GM19467 (cell line): ENCODE measurements around the gene RPIA.

Source experiments
- ATAC-seq: cut with Tn5 transposase; IDR thresholded peaks from one replicate; pipeline ENCODE4 v1.9.1; 2021; ENCODE audit warnings: mild to moderate bottlenecking, moderate library complexity; ENCODE audit not compliant: unreplicated experiment

RPIA gene

DNA sequence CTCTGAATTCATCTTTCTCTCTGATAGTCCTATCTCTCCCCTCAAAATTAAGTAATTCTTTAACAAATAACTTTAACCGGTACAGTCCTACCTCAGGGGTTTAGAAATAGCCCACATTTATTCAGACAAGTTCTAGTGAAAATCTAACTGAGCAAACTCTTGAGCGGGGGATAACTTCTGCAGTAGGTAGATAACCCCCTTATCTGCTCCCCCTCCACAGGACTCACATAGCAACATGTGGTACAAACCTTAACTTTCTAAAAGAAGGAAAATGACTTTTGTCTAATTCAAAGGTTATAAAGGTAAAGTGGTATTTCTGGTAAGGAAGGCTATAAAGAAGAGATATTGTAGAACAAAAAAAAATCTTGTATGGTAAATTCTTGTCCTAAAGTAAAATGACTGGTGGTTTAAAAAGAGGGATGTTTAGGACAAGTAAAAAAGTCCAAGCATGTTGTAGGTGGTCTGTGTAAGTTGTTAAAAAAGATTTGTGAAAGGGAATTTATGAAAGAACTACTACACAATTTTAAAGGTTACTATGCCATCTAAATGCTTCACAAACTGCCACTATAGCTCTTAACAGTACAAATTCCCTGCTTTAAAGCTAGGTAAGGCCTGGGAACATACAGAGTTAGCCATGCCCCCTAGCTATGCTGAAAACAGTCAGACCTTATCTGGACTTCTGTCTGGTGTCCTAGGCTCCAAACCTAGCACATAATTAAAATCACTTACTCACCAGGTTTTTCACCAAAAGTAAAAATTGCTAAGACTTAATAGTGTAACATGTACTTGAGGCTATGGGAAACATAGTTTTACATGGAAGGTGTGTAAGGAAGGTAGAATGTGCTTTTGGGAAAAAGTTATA lies 8.1 kb upstream of the RPIA start:
- ATAC-seq: no peak

DNA sequence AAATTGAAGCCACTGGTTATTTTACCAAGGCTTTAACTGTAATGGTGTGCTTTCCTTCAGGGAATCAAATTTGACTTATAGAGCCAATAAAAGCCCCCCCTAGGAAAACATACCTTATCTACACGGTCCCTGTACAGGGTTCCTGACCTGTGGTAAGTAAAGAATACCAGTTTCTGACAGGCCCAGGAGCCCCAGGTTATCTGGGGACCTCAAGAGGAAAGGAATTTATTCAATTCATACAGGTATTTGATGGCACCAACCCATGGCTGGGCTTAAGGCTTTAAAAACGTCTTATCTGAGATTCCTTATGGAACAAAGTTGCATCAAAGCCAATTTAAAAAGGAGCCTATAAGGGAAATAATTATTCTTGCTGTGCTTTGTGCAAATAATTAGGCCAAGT lies 7.0 kb upstream of the RPIA start:
- ATAC-seq: no peak

- ATAC-seq: no peak
Observed at GRCh38 chr2:88686320-88686719, 5.2 kb upstream of the RPIA start.

DNA sequence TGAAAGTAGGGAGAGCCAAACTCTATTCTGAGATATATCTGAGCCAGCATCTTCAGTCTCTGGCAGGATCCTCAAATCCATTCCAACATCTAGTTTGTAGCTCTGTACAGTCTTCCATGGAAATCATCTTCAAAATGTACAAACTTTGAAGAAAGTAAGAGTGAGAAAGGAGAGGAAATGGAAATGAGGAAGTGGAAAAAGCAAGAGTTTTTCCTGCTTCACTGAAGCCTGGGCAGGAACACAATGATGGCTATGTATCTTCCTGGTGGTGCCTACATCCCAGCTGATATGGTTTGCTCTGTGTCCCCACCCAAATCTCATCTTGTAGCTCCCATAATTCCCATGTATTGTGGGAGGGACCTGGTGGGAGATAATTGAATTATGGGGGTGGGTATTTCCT lies 4.1 kb upstream of the RPIA start:
- no peak for ATAC-seq

GRCh38 chr2:88690591-88691338 lies 708 bp upstream of the RPIA start:
- peak; percentile 5 for ATAC-seq

- ATAC-seq: no peak
Observed at GRCh38 chr2:88692187-88692586, 714 bp downstream of the RPIA start.

DNA sequence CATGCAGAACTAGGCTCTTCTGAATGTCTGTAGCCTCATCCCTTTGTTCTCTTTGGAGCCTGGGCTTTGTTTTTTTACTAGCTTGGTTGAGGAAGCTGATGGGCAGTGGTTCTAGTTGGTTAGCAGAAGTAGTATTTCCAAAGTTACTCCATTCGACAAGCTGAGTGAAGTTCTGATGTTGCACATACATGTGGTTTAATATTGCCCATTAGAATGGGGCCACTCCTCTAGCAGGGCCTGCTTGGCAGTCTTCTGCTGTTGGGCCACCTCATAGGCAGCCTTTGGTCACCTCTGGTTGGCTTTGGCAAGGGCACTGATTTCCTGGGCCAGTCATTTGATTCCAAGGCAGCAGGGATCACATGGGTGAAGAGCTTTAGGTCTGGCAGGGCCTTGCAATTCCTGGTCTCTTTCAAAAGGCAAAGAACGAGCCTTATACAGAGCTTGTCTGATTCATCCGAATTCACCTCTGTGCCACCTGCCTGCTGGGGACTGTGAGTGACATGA lies 2.5 kb downstream of the RPIA start:
- ATAC-seq: no peak

DNA sequence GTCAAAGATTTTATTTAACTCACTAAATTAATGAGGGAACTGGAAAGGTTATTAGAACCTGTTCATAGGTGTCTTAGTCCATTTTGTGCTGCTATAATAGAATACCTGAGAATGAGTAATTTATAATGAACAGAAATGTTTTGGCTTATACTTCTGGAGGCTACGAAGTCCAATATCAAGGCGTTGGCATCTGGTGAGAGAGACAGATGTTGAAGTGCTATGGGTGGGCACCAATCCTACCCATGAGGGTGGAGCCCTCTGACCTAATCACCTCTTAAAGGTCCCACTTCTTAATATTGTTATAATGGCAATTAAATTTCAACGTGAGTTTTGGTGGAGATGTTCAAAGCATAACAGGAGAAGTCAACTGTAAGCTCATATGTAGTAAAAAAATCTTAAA lies 5.1 kb downstream of the RPIA start:
- no peak for ATAC-seq

DNA sequence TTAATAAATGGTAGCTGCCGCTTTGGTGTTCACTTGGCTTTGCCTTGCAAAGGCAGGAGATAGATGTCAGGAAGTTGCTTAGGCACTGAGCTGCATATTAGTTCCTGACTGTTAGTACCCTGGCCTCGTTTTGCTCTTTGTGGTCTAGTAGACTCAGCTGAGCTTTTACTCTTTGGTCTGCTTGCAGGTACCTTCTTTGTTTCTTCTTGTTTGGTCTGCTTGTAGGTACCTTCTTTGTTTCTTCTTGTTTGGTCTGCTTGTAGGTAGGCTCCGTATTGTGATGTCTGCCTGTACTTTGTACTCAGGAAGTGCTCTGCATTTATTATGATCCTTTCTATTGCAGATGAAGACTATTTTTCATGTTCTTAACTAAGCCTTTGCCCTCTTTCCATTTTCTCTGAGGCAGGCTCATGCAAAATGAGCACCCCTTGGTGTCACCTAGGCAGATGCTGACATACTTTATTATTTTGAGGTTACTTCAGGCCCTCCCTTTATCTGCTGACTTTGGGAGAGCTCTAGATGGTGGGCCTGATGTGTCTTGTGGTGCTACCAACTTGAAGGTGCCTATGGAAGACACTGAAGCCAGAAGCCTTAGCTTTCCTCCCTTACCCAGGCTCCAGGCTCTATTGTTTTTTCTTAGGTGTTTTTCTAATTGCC lies 6.0 kb downstream of the RPIA start:
- no peak for ATAC-seq

GRCh38 chr2:88698027-88698413 lies 6.5 kb downstream of the RPIA start:
- ATAC-seq: no peak

- ATAC-seq: no peak
Observed at GRCh38 chr2:88698498-88699233, 7.2 kb downstream of the RPIA start.

DNA sequence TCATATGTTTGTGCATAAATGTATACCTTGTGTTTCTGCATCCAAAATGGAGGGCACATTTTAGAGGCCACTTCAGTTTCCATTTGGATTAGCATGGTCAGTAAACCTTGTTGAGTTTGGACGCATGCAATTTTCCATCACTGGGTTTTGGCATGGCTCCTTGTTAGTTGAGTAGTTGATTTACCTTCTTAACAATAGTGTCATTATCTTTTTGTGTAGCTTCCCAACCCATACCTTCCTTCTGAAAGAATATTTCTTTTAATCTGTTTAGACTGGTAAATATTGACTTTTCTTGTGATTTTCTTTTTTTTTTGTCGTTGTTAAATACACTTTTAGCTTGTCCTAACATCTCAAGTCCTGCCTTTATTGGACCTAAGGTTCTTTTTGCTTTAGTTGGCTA lies 15.5 kb downstream of the RPIA start:
- ATAC-seq: no peak

DNA sequence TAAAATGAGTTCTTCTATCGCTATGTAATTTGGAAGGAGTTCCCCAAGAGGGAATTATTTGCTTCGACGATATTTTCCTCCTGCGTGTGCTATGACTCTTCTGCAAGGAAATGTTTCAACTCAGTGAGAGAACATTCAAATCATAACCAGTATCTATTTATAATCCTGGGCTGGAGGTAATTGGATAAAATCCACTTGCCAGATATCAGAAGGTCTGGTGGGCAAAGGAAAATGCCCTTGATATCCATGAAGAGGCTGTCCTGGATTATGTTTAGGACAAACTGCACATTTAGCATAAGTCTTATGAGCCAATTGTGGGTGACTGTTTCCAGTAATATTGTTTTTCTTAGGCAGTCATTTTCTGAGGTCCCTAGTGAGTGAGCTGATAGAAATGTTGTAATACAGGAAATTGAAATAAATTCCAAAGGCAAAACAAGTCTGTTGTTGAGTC lies 17.7 kb downstream of the RPIA start:
- ATAC-seq: no peak

DNA sequence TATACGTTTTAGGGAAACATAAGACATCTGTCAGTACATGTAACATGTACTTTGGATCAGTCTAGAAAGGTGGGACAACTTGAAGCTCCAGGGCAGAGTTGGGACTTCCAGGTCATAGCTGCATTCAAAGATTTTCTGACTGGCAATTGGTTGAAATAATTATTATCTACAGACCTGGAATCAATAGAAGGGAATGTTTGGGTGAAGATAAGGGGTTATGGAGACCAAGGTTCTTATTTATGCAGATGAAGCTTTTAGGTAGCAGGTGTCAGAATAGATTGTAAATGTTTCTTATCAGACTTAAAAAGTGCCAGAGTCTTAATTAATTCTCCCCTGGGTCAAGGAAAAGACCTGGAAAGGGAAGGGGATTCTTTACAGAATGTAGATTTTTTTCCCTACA lies 19.8 kb downstream of the RPIA start:
- ATAC-seq: no peak

- ATAC-seq: no peak
Observed at GRCh38 chr2:88711897-88712296, 20.4 kb downstream of the RPIA start.

- no peak for ATAC-seq
Observed at GRCh38 chr2:88713408-88713807, 21.9 kb downstream of the RPIA start.

GRCh38 chr2:88714667-88715066 lies 23.2 kb downstream of the RPIA start:
- no peak for ATAC-seq

GRCh38 chr2:88720399-88720798 lies 28.9 kb downstream of the RPIA start:
- ATAC-seq: no peak

GRCh38 chr2:88721268-88721667 lies 29.8 kb downstream of the RPIA start:
- no peak for ATAC-seq

DNA sequence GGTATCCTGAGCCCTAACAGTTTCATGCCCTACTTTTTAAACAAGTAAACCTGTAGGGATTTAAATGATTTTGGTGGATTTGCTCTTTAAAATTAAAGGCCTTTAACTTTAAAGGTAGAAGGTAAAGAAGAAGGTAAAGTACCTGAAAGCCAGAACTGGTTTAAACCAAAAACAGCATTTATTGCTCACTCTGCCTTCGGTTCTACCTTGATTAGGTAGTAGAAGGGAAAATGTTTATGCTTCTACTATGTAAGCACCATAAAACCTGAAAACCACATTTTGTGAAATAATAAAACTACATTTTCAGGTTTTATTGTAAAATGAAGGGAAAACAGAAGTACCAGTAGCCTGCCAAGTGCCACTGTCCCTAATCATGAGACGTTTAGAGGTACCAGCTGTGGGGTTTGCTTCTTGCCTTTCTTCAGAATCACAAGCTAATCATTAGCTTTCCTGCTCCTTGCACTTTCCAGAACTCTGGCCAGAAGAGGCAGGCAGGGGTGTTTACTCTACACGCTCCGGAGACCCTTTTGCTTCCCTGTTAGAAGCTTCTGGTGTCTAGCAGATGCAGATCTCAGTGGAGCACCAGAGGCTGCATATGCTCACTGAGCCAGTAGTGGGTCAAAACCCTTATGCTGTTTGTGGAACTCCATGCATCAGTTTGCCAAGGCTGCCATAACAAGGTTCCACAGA lies 33.3 kb downstream of the RPIA start:
- ATAC-seq: no peak
